GM18951 (cell line): Measurements from ENCODE around the gene NDUFAF5.

Source experiments
- POLR2A ChIP-seq: IDR thresholded peaks from 4 replicates; pipeline ENCODE4 v1.6.1; 2011; ENCODE audit warnings: mild to moderate bottlenecking; ENCODE audit not compliant: insufficient read length, insufficient read depth; ENCODE audit errors: extremely low read depth
- in situ Hi-C: fragments of 300-500 bp; cut with MboI; formaldehyde crosslinking; loops from one replicate; pipeline ENCODE4 v1.12.0; 2022; ENCODE audit warnings: low sequenced_read_pairs, mixed read lengths, inconsistent platforms; ENCODE audit not compliant: unreplicated experiment

The NDUFAF5 gene

GRCh38 chr20:13857961-13858360, 73.1 kb downstream of the NDUFAF5 start:
- in situ Hi-C loops = no loop called here

GRCh38 chr20:13858439-13858838, 73.6 kb downstream of the NDUFAF5 start:
- no peak for TF ChIP-seq POLR2A
- in situ Hi-C loops = no loop called here

More at GRCh38 chr20:13857961-13858360, 73.1 kb downstream of the NDUFAF5 start:
- TF ChIP-seq POLR2A = no peak

- no peak for TF ChIP-seq POLR2A
- in situ Hi-C loops = no loop called here
Observed at GRCh38 chr20:13858871-13859270, 74.0 kb downstream of the NDUFAF5 start.

- in situ Hi-C loops = no loop called here
- no peak for TF ChIP-seq POLR2A
Observed at GRCh38 chr20:13862245-13862644, 77.4 kb downstream of the NDUFAF5 start.

- TF ChIP-seq POLR2A = no peak
- in situ Hi-C loops = no loop called here
Observed at GRCh38 chr20:13863244-13863643, 78.4 kb downstream of the NDUFAF5 start.

GRCh38 chr20:13865156-13865555, 80.3 kb downstream of the NDUFAF5 start:
- no peak for TF ChIP-seq POLR2A
- in situ Hi-C loops = no loop called here

- TF ChIP-seq POLR2A = no peak
- in situ Hi-C loops = no loop called here
Observed at GRCh38 chr20:13865791-13866351, 81.0 kb downstream of the NDUFAF5 start.

GRCh38 chr20:13868331-13868730, 83.5 kb downstream of the NDUFAF5 start:
- in situ Hi-C loops = no loop called here
- TF ChIP-seq POLR2A = no peak

- no peak for TF ChIP-seq POLR2A
- in situ Hi-C loops = no loop called here
Observed at GRCh38 chr20:13870170-13870748, 85.4 kb downstream of the NDUFAF5 start.
